GM12878 (cell line): ENCODE results near the gene CDKN2B-AS1.

Experiments
- EP300 ChIP-seq, 2 experiments: fragments of 150-350 bp in 1 of 2; IDR thresholded peaks; 2 replicates each; pipeline ENCODE4 v1.6.1; 2011 to 2012; ENCODE audit warnings: low read depth in 2 of 2, low read length in 2 of 2, borderline replicate concordance in 1 of 2, improper control_type of control experiment in 1 of 2, inconsistent platforms in 1 of 2; ENCODE audit not compliant: control insufficient read depth in 1 of 2
- KAT2A ChIP-seq: conservative IDR thresholded peaks from 2 replicates; pipeline ENCODE4 v1.6.1; 2011; ENCODE audit warnings: low read depth, low read length; ENCODE audit not compliant: control insufficient read depth
- WRNIP1 ChIP-seq: IDR thresholded peaks from 2 replicates; pipeline ENCODE4 v1.6.1; 2011; ENCODE audit warnings: low read depth, low read length, improper control_type of control experiment, borderline replicate concordance
- TF ChIP-seq, protein P1 (sequence below), 3 experiments: IDR thresholded peaks in 2 of 3; conservative IDR thresholded peaks in 1 of 3; 2 replicates each; pipeline ENCODE4 v1.5.1; 2011; ENCODE audit warnings: low read depth in 3 of 3, low read length in 3 of 3, mild to moderate bottlenecking in 3 of 3, control low read depth in 2 of 3, moderate library complexity in 2 of 3, inconsistent platforms in 1 of 3, mixed read lengths in 1 of 3; ENCODE audit not compliant: control insufficient read depth in 2 of 3, insufficient read depth in 1 of 3; ENCODE audit errors: extremely low read depth in 1 of 3
- TF ChIP-seq, protein P2 (sequence below): fragments of 450-650 bp; IDR thresholded peaks from 2 replicates; pipeline ENCODE4 v1.6.1; 2014; ENCODE audit warnings: mild to moderate bottlenecking

DNA sequence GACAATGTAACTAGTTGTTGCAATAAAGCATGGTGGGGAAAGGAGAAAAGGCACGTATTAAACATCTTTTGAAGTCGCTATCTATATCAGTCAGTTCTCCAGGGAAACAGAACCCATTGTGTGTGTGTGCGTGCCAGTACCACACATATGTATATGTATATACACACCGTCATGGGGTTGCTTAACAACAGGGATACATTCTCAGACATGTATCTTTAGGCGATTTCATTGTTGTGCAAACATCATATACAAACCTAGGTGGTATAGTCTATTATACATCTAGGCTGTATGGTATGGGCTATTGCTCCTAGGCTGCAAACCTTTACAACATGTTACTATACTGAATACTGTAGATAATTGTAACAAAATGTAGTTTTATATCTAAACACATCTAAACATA is 2.3 kb downstream of the CDKN2B-AS1 start:
- TF ChIP-seq EP300 (IDR thresholded peaks at IDR 0.05; ENCODE audit: borderline replicate concordance in 1 of 2, control insufficient read depth in 1 of 2, low read depth in 2 of 2, low read length in 2 of 2) = no peak
- no peak for TF ChIP-seq KAT2A
- TF ChIP-seq, protein P1, sequence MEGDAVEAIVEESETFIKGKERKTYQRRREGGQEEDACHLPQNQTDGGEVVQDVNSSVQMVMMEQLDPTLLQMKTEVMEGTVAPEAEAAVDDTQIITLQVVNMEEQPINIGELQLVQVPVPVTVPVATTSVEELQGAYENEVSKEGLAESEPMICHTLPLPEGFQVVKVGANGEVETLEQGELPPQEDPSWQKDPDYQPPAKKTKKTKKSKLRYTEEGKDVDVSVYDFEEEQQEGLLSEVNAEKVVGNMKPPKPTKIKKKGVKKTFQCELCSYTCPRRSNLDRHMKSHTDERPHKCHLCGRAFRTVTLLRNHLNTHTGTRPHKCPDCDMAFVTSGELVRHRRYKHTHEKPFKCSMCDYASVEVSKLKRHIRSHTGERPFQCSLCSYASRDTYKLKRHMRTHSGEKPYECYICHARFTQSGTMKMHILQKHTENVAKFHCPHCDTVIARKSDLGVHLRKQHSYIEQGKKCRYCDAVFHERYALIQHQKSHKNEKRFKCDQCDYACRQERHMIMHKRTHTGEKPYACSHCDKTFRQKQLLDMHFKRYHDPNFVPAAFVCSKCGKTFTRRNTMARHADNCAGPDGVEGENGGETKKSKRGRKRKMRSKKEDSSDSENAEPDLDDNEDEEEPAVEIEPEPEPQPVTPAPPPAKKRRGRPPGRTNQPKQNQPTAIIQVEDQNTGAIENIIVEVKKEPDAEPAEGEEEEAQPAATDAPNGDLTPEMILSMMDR (IDR thresholded peaks at IDR 0.05 in 2 of 3, conservative IDR thresholded peaks at IDR 0.05 in 1 of 3; ENCODE audit: control insufficient read depth in 2 of 3, extremely low read depth in 1 of 3, insufficient read depth in 1 of 3, low read depth in 3 of 3, low read length in 3 of 3) = no peak
- TF ChIP-seq, protein P2, sequence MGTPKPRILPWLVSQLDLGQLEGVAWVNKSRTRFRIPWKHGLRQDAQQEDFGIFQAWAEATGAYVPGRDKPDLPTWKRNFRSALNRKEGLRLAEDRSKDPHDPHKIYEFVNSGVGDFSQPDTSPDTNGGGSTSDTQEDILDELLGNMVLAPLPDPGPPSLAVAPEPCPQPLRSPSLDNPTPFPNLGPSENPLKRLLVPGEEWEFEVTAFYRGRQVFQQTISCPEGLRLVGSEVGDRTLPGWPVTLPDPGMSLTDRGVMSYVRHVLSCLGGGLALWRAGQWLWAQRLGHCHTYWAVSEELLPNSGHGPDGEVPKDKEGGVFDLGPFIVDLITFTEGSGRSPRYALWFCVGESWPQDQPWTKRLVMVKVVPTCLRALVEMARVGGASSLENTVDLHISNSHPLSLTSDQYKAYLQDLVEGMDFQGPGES = no peak
- no peak for TF ChIP-seq WRNIP1
